Measurements from ENCODE around the gene PIPOX.
A peak's percentile ranks its signal among the peaks of the same experiment; 100 is the strongest.

PIPOX gene

GRCh38 chr17:29089601-29090044 is 46.7 kb downstream of the PIPOX start:
- peak overlapping the region in 7 of 11 experiments; percentile 18 to 52 (median 32); a peak in 8 of 22 replicates for H3K9ac ChIP-seq
- no peak overlapping the region for H3K4me3 ChIP-seq
- no peaks in the 10 kb centered on the region for H3K9me3 ChIP-seq (replicated peaks in 1 of 11)
- peaks cover 15 to 88% (median 80%) of the 10 kb centered on the region in 10 experiments for H3K4me1 ChIP-seq
- H3K4me2 ChIP-seq: peak overlapping the region in 8 of 11 experiments; percentile 0 to 29 (median 16); a peak in 4 of 22 replicates
- H3K27ac ChIP-seq: peak overlapping the region in 8 of 11 experiments; percentile 12 to 43 (median 33); a peak in 9 of 22 replicates
- no peaks in the 10 kb centered on the region for H3K27me3 ChIP-seq
- H4K20me1 ChIP-seq: peaks cover 20 to 93% (median 75%) of the 10 kb centered on the region in 11 experiments; a peak in 20 of 22 replicates
- peaks cover 90 to 100% (median 97%) of the 10 kb centered on the region in 11 experiments for H3K36me3 ChIP-seq
- no peak for TF ChIP-seq Cebpa-rat (IDR thresholded peaks at IDR 0.05)

GRCh38 chr17:29090108-29090507 is 47.2 kb downstream of the PIPOX start:
- H3K4me2 ChIP-seq: peak overlapping the region in 8 of 11 experiments; percentile 0 to 29 (median 16); a peak in 6 of 22 replicates
- H3K36me3 ChIP-seq: peaks cover 95 to 100% (median 99%) of the 10 kb centered on the region in 11 experiments
- H3K27me3 ChIP-seq: no peaks in the 10 kb centered on the region
- H3K4me3 ChIP-seq: no peak overlapping the region
- no peak for TF ChIP-seq Cebpa-rat (IDR thresholded peaks at IDR 0.05)
- peak overlapping the region in 8 of 11 experiments; percentile 12 to 43 (median 33); a peak in 9 of 22 replicates for H3K27ac ChIP-seq
- no peaks in the 10 kb centered on the region for H3K9me3 ChIP-seq (replicated peaks in 1 of 11)
- peaks cover 20 to 93% (median 73%) of the 10 kb centered on the region in 11 experiments; a peak in 20 of 22 replicates for H4K20me1 ChIP-seq
- peaks cover 10 to 83% (median 75%) of the 10 kb centered on the region in 10 experiments for H3K4me1 ChIP-seq
- peak overlapping the region in 7 of 11 experiments; percentile 18 to 52 (median 32); a peak in 10 of 22 replicates for H3K9ac ChIP-seq

- peak overlapping the region in 9 of 11 experiments; percentile 15 to 54 (median 34); a peak in 13 of 22 replicates for H3K9ac ChIP-seq
- H3K36me3 ChIP-seq: peaks cover 97 to 100% (median 99%) of the 10 kb centered on the region in 11 experiments
- H3K4me3 ChIP-seq: no peak overlapping the region
- peaks cover 15 to 92% (median 66%) of the 10 kb centered on the region in 11 experiments; a peak in 20 of 22 replicates for H4K20me1 ChIP-seq
- no peaks in the 10 kb centered on the region for H3K27me3 ChIP-seq
- TF ChIP-seq Cebpa-rat (IDR thresholded peaks at IDR 0.05): no peak
- peak overlapping the region in 5 of 11 experiments; percentile 18 to 43 (median 32); a peak in 5 of 22 replicates for H3K27ac ChIP-seq
- H3K4me1 ChIP-seq: peaks cover 1 to 74% (median 66%) of the 10 kb centered on the region in 10 experiments; a peak in 19 of 20 replicates
- H3K4me2 ChIP-seq: peak overlapping the region in 7 of 11 experiments; percentile 4 to 29 (median 16); a peak in 5 of 22 replicates
- H3K9me3 ChIP-seq (replicated peaks in 1 of 11): no peaks in the 10 kb centered on the region
These were observed 48.0 kb downstream of the PIPOX start for GRCh38 chr17:29090750-29091605.

- peak overlapping the region in 9 of 11 experiments; percentile 15 to 54 (median 34); a peak in 14 of 22 replicates for H3K9ac ChIP-seq
- H3K4me1 ChIP-seq: peaks cover 0 to 66% (median 58%) of the 10 kb centered on the region in 10 experiments; a peak in 17 of 20 replicates
- H3K4me2 ChIP-seq: peak overlapping the region in 7 of 11 experiments; percentile 1 to 29 (median 18); a peak in 6 of 22 replicates
- no peaks in the 10 kb centered on the region for H3K27me3 ChIP-seq
- H3K36me3 ChIP-seq: peaks cover 97 to 100% (median 99%) of the 10 kb centered on the region in 11 experiments
- no peak overlapping the region for H3K4me3 ChIP-seq
- no peaks in the 10 kb centered on the region for H3K9me3 ChIP-seq (replicated peaks in 1 of 11)
- peaks cover 11 to 92% (median 66%) of the 10 kb centered on the region in 11 experiments; a peak in 20 of 22 replicates for H4K20me1 ChIP-seq
- peak overlapping the region in 4 of 11 experiments; percentile 18 to 43 (median 20); a peak in 2 of 22 replicates for H3K27ac ChIP-seq
- TF ChIP-seq Cebpa-rat (IDR thresholded peaks at IDR 0.05): no peak
These were observed 48.8 kb downstream of the PIPOX start for GRCh38 chr17:29091606-29092289.

- H3K9me3 ChIP-seq (replicated peaks in 1 of 11): no peaks in the 10 kb centered on the region
- TF ChIP-seq Cebpa-rat (IDR thresholded peaks at IDR 0.05): no peak
- H3K4me3 ChIP-seq: no peak overlapping the region
- H3K36me3 ChIP-seq: peaks cover 100% of the 10 kb centered on the region in 11 experiments
- H3K4me2 ChIP-seq: no peak overlapping the region; a peak in 1 of 22 replicates
- H3K9ac ChIP-seq: peak overlapping the region in 2 of 11 experiments; percentile 24 to 35; a peak in 3 of 22 replicates
- H3K27ac ChIP-seq: peak overlapping the region in 2 of 11 experiments; percentile 17 to 27; a peak in 1 of 22 replicates
- peaks cover 8 to 96% (median 73%) of the 10 kb centered on the region in 11 experiments; a peak in 20 of 22 replicates for H4K20me1 ChIP-seq
- H3K27me3 ChIP-seq: no peaks in the 10 kb centered on the region
- peaks cover 0 to 53% (median 45%) of the 10 kb centered on the region in 10 experiments; a peak in 16 of 20 replicates for H3K4me1 ChIP-seq
These were observed 50.3 kb downstream of the PIPOX start for GRCh38 chr17:29093090-29093871.

GRCh38 chr17:29094101-29094708 is 51.3 kb downstream of the PIPOX start:
- Histone ChIP-seq H3K9me3 (replicated peaks in 1 of 11) (no peaks in the 10 kb centered on the region), H3K4me3 (no peak overlapping the region), H3K27me3 (no peaks in the 10 kb centered on the region), H3K9ac (peak overlapping the region in 1 of 11 experiments; percentile 9; a peak in 1 of 22 replicates), H3K4me1 (peaks cover 0 to 44% (median 36%) of the 10 kb centered on the region in 10 experiments; a peak in 16 of 20 replicates), H3K36me3 (peaks cover 100% of the 10 kb centered on the region in 11 experiments), H3K27ac (no peak overlapping the region; a peak in 2 of 22 replicates), H3K4me2 (no peak overlapping the region), H4K20me1 (peaks cover 8 to 98% (median 77%) of the 10 kb centered on the region in 11 experiments; a peak in 19 of 22 replicates)
- TF ChIP-seq Cebpa-rat (IDR thresholded peaks at IDR 0.05): no peak

GRCh38 chr17:29095439-29095838 is 52.5 kb downstream of the PIPOX start:
- Histone ChIP-seq H3K27ac (no peak overlapping the region), H3K36me3 (peaks cover 100% of the 10 kb centered on the region in 11 experiments), H3K4me2 (no peak overlapping the region), H3K4me1 (peaks cover 0 to 33% (median 25%) of the 10 kb centered on the region in 10 experiments; a peak in 15 of 20 replicates), H3K9me3 (replicated peaks in 1 of 11) (no peaks in the 10 kb centered on the region), H3K27me3 (no peaks in the 10 kb centered on the region), H3K9ac (no peak overlapping the region; a peak in 1 of 22 replicates), H4K20me1 (peaks cover 14 to 99% (median 69%) of the 10 kb centered on the region in 11 experiments; a peak in 19 of 22 replicates), H3K4me3 (no peak overlapping the region)
- TF ChIP-seq Cebpa-rat (IDR thresholded peaks at IDR 0.05): no peak
